Measurements from ENCODE around the gene CAMSAP2. TPM values are rescaled to one million over a fixed set of nuclear protein-coding genes. Genes with fewer than 3 reads are reported as not detected.
"Not testable (repeated sequence)": the region's sequence is repeated elsewhere in the genome, so short reads cannot be mapped to it uniquely, and the experiment has no call there.

Gene CAMSAP2
- total RNA-seq, 1 donor from 2014 or later: 39.5 TPM

- Mint-ChIP-seq H3K4me3 (ENCODE audit: unreplicated experiment) (no peak overlapping the region), H3K36me3 (ENCODE audit: low read depth, unreplicated experiment) (peaks cover 12% of the 10 kb centered on the region), H3K9me3 (ENCODE audit: unreplicated experiment) (no peaks in the 10 kb centered on the region), H3K27ac (ENCODE audit: unreplicated experiment) (no peak overlapping the region), H3K27me3 (ENCODE audit: unreplicated experiment) (peaks cover 2% of the 10 kb centered on the region), H3K4me1 (ENCODE audit: unreplicated experiment) (peaks cover 2% of the 10 kb centered on the region)
- TF ChIP-seq CTCF (IDR thresholded peaks at IDR 0.05; ENCODE audit: unreplicated experiment): no peak
- DNase-seq (ENCODE audit: low spot score): no peak
Observed at GRCh38 chr1:200787896-200788387, 49.2 kb downstream of the CAMSAP2 start.

- not testable (repeated sequence) for H3K4me3 Mint-ChIP-seq (ENCODE audit: unreplicated experiment); H3K27ac Mint-ChIP-seq (ENCODE audit: unreplicated experiment); DNase-seq (ENCODE audit: low spot score); H3K36me3 Mint-ChIP-seq (ENCODE audit: low read depth, unreplicated experiment); H3K9me3 Mint-ChIP-seq (ENCODE audit: unreplicated experiment); H3K4me1 Mint-ChIP-seq (ENCODE audit: unreplicated experiment); H3K27me3 Mint-ChIP-seq (ENCODE audit: unreplicated experiment)
Observed at GRCh38 chr1:200791012-200791411, 52.3 kb downstream of the CAMSAP2 start.

- Mint-ChIP-seq H3K27ac (ENCODE audit: unreplicated experiment) (no peak overlapping the region), H3K4me1 (ENCODE audit: unreplicated experiment) (peaks cover 2% of the 10 kb centered on the region), H3K9me3 (ENCODE audit: unreplicated experiment) (no peaks in the 10 kb centered on the region), H3K4me3 (ENCODE audit: unreplicated experiment) (no peak overlapping the region), H3K36me3 (ENCODE audit: low read depth, unreplicated experiment) (peaks cover 5% of the 10 kb centered on the region), H3K27me3 (ENCODE audit: unreplicated experiment) (peaks cover 2% of the 10 kb centered on the region)
- DNase-seq (ENCODE audit: low spot score): no peak
- no peak for TF ChIP-seq CTCF (IDR thresholded peaks at IDR 0.05; ENCODE audit: unreplicated experiment)
Observed at GRCh38 chr1:200793677-200794076, 55.0 kb downstream of the CAMSAP2 start.

GRCh38 chr1:200794506-200795065 lies 55.9 kb downstream of the CAMSAP2 start:
- Mint-ChIP-seq H3K36me3 (ENCODE audit: low read depth, unreplicated experiment) (peaks cover 5% of the 10 kb centered on the region), H3K9me3 (ENCODE audit: unreplicated experiment) (no peaks in the 10 kb centered on the region), H3K27me3 (ENCODE audit: unreplicated experiment) (peaks cover 2% of the 10 kb centered on the region), H3K4me3 (ENCODE audit: unreplicated experiment) (no peak overlapping the region), H3K4me1 (ENCODE audit: unreplicated experiment) (peaks cover 2% of the 10 kb centered on the region), H3K27ac (ENCODE audit: unreplicated experiment) (no peak overlapping the region)
- TF ChIP-seq CTCF (IDR thresholded peaks at IDR 0.05; ENCODE audit: unreplicated experiment): no peak
- no peak for DNase-seq (ENCODE audit: low spot score)

GRCh38 chr1:200795156-200795555 lies 56.5 kb downstream of the CAMSAP2 start:
- Mint-ChIP-seq H3K4me3 (ENCODE audit: unreplicated experiment) (no peak overlapping the region), H3K36me3 (ENCODE audit: low read depth, unreplicated experiment) (peaks cover 5% of the 10 kb centered on the region), H3K9me3 (ENCODE audit: unreplicated experiment) (no peaks in the 10 kb centered on the region), H3K27me3 (ENCODE audit: unreplicated experiment) (peaks cover 2% of the 10 kb centered on the region), H3K27ac (ENCODE audit: unreplicated experiment) (no peak overlapping the region), H3K4me1 (ENCODE audit: unreplicated experiment) (peaks cover 2% of the 10 kb centered on the region)
- no peak for DNase-seq (ENCODE audit: low spot score)
- TF ChIP-seq CTCF (IDR thresholded peaks at IDR 0.05; ENCODE audit: unreplicated experiment): no peak

All from endothelial cell (in vitro differentiated cells).